A549 (cell line): ENCODE measurements around the gene INSM2.

ENCODE experiments used
- CTCF ChIP-seq: fragments of >200 bp; sonication (Bioruptor Twin); formaldehyde crosslinking; IDR thresholded peaks from 3 replicates; pipeline ENCODE4 v1.5.1; 2016
- EP300 ChIP-seq, 2 experiments: fragments of >200 bp; sonication (Bioruptor Twin); formaldehyde crosslinking; IDR thresholded peaks; 2 replicates in 1 of 2; 3 replicates in 1 of 2; pipeline ENCODE4 v1.6.1; 2016 to 2017
- FOSL2 ChIP-seq, 2 experiments: fragments of 450-650 bp in 1 of 2; fragments of >200 bp in 1 of 2; sonication (Bioruptor Twin) in 1 of 2; formaldehyde crosslinking; IDR thresholded peaks; 2 replicates each; pipeline versions ENCODE4 v1.5.0 to v1.6.1; 2016 to 2020; ENCODE audit warnings: mild to moderate bottlenecking in 1 of 2, moderate library complexity in 1 of 2
- MAZ ChIP-seq: fragments of 150-350 bp; IDR thresholded peaks from 2 replicates; pipeline ENCODE4 v1.6.1; 2014; ENCODE audit warnings: antibody characterized with exemption, low read depth, low read length, borderline replicate concordance
- PHF8 ChIP-seq: fragments of 200-600 bp; sonication (generic); IDR thresholded peaks from 2 replicates; pipeline ENCODE4 v1.6.1; 2016; ENCODE audit warnings: low read depth, mild to moderate bottlenecking, antibody characterized with exemption, moderate library complexity, borderline replicate concordance
- POLR2A ChIP-seq: IDR thresholded peaks from 2 replicates; pipeline ENCODE4 v1.6.1; 2012; ENCODE audit warnings: mild to moderate bottlenecking, low read length
- USF2 ChIP-seq: fragments of 450-650 bp; IDR thresholded peaks from 2 replicates; pipeline ENCODE4 v1.6.1; 2014; ENCODE audit warnings: antibody characterized with exemption

DNA sequence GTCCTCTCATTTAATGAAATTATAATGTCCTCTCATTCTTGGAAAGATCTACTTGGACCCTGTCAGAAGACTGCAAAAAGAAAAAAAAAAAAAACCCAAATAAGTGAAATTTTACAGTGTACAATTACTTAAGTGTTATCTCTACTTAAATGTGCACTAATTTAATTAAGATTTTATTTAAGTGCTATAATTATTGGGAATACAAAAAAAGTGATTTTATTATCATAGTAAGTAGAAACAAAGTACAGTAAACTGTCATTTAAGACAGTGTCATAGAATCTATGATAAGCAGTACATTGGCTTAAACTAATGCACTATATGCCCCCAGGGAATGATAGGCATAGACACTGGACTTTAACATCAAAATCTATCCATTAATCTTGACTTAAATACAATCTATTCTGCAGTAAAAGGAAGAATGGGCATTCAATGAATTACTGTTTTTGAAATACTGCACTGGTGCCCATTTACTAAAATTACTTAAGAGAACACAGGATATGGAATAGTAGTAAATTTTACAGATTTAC is 23.3 kb downstream of the INSM2 start:
- TF ChIP-seq CTCF: no peak
- no peak for TF ChIP-seq EP300 (IDR thresholded peaks at IDR 0.05)
- TF ChIP-seq FOSL2 (IDR thresholded peaks at IDR 0.05): no peak
- no peak for TF ChIP-seq FOSL2 (CRISPR knock-in tag; IDR thresholded peaks at IDR 0.05)
- no peak for TF ChIP-seq POLR2A
- TF ChIP-seq USF2: no peak
- TF ChIP-seq MAZ: no peak
- TF ChIP-seq PHF8: no peak
